HG02678 (cell line): ENCODE measurements around the gene MDK.
"Not testable (repeated sequence)": the region's sequence is repeated elsewhere in the genome, so short reads cannot be mapped to it uniquely, and the experiment has no call there.

Experiments
- ATAC-seq: cut with Tn5 transposase; IDR thresholded peaks from one replicate; pipeline ENCODE4 v1.9.1; 2021; ENCODE audit warnings: mild to moderate bottlenecking, moderate library complexity; ENCODE audit not compliant: unreplicated experiment

Gene MDK

GRCh38 chr11:46367244-46367915 is 14.1 kb upstream of the MDK start:
- ATAC-seq: peak; percentile 68

DNA sequence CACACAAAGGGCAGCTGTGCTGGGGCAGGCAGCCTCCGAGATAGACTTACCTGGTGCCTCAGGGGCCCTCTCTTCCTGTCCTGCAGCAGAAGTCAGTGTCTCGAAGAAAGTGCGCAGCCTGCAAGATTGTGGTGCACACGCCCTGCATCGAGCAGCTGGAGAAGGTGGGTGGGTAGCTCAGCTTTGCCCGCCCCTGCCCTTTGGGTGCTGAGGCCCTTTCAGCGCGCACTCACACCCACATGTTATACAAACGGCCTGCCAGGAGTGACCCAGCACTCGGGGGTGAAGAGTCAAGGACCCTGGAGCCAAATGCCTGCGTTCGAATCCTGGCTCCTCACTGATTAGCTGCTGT is 13.6 kb upstream of the MDK start:
- no peak for ATAC-seq

- peak; percentile 59 for ATAC-seq
These were observed 11.9 kb upstream of the MDK start for GRCh38 chr11:46369458-46370152.

GRCh38 chr11:46370253-46370652 is 11.2 kb upstream of the MDK start:
- no peak for ATAC-seq

DNA sequence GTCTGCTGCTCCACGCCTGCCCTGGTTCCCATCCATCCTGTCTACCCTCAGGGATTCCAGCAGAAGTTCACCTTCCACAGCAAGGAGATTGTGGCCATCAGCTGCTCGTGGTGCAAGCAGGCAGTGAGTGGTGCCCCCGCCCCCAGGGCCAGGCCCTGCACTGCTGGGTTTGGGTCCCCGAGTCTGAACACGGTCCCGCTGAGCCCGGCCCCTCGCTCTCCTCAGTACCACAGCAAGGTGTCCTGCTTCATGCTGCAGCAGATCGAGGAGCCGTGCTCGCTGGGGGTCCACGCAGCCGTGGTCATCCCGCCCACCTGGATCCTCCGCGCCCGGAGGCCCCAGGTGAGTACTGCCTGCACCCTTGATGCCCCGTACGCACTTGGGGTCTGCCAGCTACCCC is 10.2 kb upstream of the MDK start:
- ATAC-seq: not testable (repeated sequence)

GRCh38 chr11:46372086-46372485 is 9.4 kb upstream of the MDK start:
- ATAC-seq: no peak

- ATAC-seq: not testable (repeated sequence)
These were observed 9.0 kb upstream of the MDK start for GRCh38 chr11:46372501-46372900.

GRCh38 chr11:46373787-46374740 is 7.4 kb upstream of the MDK start:
- ATAC-seq: no peak

DNA sequence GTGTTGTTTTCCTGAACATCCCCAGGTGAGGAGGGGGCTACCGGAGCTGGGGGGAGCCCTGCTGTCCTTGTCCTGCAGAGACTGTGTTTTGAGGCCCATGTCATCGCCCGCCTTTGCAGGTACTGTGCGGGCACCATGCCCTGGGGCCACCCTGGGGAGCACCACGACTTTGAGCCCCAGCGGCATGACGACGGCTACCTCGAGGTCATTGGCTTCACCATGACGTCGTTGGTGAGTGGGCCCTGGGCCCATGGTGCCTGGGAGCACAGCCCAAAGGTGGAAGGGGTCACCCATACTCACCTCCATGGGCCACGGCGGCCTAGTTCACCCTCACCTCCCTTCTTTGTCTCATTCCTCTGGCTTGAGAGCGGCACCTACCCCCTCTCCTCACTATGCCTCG is 6.7 kb upstream of the MDK start:
- ATAC-seq: no peak

DNA sequence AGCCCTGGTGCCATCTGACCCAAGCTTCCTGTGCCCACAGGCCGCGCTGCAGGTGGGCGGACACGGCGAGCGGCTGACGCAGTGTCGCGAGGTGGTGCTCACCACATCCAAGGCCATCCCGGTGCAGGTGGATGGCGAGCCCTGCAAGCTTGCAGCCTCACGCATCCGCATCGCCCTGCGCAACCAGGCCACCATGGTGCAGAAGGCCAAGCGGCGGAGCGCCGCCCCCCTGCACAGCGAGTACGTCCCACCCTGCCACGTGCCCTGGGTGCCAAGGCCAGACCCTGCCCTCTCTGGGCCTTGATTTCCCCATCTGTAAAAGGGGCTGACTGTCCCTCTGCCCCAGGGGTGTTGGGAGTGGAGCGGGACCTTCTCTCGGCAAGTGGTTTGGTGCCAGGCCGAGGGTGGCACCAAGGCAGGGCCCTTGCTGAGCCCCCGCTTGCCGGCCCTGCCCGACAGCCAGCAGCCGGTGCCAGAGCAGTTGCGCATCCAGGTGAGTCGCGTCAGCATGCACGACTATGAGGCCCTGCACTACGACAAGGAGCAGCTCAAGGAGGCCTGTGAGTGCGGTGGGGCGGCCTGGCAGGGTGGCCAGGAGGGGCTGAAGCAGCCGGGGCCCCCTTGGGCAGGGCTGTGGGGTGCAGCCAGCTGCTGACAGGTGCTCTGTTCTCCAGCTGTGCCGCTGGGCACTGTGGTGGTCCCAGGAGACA is 5.9 kb upstream of the MDK start:
- no peak for ATAC-seq

DNA sequence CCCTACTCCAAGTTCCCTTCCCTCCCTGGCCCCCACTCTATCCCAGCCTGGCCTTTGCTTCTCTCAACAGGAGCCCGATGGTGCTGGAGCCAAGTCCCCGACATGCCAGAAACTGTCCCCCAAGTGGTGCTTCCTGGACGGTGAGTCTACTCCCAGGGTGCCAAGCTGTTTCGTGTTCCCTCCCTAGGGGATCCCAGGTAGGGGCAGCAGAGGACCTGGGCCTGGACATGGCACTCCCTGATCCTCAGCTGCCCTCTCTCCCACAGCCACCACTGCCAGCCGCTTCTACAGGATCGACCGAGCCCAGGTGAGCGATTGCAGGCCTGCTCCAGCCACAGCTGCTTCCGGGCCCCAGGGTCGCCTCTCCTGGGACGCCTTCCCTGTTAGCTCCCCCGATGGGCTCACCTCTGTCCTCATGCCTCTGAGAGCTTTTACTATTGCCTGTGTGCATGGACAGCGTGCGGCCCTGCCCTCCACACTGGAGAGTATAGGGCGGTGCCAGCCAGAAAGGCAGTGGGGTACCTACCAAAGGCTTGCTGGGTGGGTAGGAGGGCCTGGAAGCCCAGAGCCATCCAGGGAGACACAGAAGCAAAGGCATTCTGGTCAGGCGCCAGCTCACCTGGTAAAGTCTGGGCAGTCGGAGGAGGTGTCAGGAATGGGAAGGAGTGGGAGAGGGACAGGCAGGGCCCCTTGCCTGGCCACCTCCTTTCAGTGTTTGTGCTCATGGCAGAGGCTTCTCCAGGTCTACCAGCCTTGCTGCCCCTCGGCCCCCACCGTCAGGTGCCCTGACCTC is 5.0 kb upstream of the MDK start:
- no peak for ATAC-seq

DNA sequence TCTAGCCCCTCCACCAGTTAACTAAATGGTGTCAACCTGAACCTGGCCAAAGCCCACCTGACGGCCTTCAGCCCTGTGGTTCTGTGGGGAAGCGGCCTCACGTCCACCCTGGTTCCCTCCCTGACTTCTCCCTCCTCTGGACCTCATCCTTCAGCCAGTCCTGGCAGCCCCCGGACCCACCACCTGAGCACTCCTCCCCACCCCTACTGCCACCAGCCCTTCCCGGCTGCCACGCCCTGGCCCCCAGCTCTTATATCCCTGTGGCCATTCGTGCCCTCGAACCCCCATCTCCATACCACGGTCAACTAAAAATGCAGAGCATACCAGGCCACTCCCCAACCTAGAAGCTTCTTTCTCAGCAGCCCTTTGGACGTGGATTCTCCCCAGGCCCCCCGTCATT is 4.2 kb upstream of the MDK start:
- ATAC-seq: no peak

DNA sequence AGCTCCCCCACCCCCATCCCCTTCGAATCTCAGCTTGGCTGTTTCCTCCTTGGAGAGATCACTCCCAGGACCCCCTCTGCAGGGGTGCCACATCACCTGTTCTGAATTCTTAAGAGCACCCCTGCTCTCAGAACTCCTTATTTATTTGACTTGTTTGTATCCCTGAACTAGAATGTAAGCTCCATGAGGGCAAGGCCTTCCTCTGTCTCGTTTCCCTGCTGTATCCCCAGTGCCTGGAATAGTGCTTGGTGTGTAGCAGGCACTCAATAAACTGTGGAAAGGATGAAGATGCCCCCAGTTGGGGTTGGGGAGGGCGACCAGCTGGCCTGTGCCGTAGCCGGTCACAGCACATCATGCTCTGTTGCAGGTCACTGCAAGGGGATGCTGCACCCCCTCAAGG is 3.6 kb upstream of the MDK start:
- no peak for ATAC-seq

GRCh38 chr11:46378296-46378695 is 3.2 kb upstream of the MDK start:
- no peak for ATAC-seq

GRCh38 chr11:46378811-46379481 is 2.5 kb upstream of the MDK start:
- no peak for ATAC-seq

DNA sequence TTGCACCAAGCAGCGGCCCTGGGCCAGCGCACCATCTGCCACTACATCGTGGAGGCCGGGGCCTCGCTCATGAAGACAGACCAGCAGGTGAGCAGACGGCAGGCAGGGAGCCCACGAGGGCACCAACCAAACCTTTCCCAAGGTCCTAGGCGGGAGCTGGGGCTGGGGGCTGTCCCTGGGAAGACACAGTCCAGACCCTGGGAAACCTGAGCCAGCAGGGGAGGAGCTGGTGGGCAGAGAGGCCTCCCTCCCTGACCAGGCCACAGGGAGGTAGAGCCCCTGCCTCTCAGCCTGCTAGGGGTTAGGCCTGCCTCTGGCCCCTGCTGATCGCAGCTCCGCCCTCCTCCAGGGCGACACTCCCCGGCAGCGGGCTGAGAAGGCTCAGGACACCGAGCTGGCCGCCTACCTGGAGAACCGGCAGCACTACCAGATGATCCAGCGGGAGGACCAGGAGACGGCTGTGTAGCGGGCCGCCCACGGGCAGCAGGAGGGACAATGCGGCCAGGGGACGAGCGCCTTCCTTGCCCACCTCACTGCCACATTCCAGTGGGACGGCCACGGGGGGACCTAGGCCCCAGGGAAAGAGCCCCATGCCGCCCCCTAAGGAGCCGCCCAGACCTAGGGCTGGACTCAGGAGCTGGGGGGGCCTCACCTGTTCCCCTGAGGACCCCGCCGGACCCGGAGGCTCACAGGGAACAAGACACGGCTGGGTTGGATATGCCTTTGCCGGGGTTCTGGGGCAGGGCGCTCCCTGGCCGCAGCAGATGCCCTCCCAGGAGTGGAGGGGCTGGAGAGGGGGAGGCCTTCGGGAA is 1.8 kb upstream of the MDK start:
- ATAC-seq: not testable (repeated sequence)

DNA sequence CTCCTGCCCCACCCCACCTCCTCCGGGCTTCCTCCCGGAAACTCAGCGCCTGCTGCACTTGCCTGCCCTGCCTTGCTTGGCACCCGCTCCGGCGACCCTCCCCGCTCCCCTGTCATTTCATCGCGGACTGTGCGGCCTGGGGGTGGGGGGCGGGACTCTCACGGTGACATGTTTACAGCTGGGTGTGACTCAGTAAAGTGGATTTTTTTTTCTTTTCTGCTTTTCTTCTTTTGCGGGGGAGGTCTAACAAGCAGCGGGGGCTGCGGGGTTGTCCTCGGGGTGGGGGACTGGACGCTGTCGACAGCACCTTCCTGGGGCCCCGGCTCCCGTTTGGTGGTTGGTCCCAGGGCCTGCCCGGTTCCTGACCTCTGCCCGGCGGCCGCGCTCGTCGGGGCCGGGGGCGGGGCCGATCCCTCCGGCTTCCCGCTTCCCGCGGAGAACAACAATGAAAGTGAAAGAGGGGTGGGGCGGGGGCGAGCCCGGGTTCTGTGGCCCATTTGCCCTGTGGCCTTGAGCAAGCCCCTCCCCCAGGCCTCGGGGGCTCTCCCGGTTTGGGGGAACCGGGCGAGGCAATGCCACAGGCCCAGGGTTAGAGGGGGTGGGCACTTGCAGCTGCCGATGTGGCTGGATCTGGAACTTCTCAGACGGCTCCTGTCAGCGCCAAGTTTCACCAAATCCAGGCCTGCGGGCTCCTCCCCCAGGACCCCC is 975 bp upstream of the MDK start:
- no peak for ATAC-seq
